GM19238 (cell line): ENCODE data around the gene ZNF827.

Experiments
- DNase-seq: peaks from one replicate; pipeline ENCODE4 v3.0.0; 2011; ENCODE audit warnings: low spot score; ENCODE audit not compliant: insufficient read length

ZNF827 gene

GRCh38 chr4:145887241-145887991 is 51.2 kb downstream of the ZNF827 start:
- DNase-seq, result no peak

- no peak for DNase-seq
Measured at GRCh38 chr4:145886871-145887240, 51.8 kb downstream of the ZNF827 start.

GRCh38 chr4:145885666-145886065 is 53.0 kb downstream of the ZNF827 start:
- no peak for DNase-seq

GRCh38 chr4:145884775-145885174 is 53.8 kb downstream of the ZNF827 start:
- no peak for DNase-seq

GRCh38 chr4:145883101-145883694 is 55.4 kb downstream of the ZNF827 start:
- no peak for DNase-seq

GRCh38 chr4:145882604-145883003 is 56.0 kb downstream of the ZNF827 start:
- no peak for DNase-seq

GRCh38 chr4:145881989-145882388 is 56.6 kb downstream of the ZNF827 start:
- no peak for DNase-seq

GRCh38 chr4:145881576-145881975 is 57.0 kb downstream of the ZNF827 start:
- no peak for DNase-seq

- no peak for DNase-seq
Measured at GRCh38 chr4:145880355-145880960, 58.2 kb downstream of the ZNF827 start.

- no peak for DNase-seq
Measured at GRCh38 chr4:145879598-145879997, 59.0 kb downstream of the ZNF827 start.

- no peak for DNase-seq
Measured at GRCh38 chr4:145878501-145879435, 59.9 kb downstream of the ZNF827 start.

- no peak for DNase-seq
Measured at GRCh38 chr4:145876531-145877180, 62.0 kb downstream of the ZNF827 start.

- DNase-seq, result no peak
Measured at GRCh38 chr4:145873901-145874300, 64.7 kb downstream of the ZNF827 start.

GRCh38 chr4:145871209-145871608 is 67.4 kb downstream of the ZNF827 start:
- DNase-seq, result no peak

- no peak for DNase-seq
Measured at GRCh38 chr4:145870155-145871020, 68.2 kb downstream of the ZNF827 start.

- DNase-seq, result no peak
Measured at GRCh38 chr4:145868637-145869409, 69.8 kb downstream of the ZNF827 start.

- no peak for DNase-seq
Measured at GRCh38 chr4:145867406-145867805, 71.2 kb downstream of the ZNF827 start.

GRCh38 chr4:145866991-145867390 is 71.6 kb downstream of the ZNF827 start:
- DNase-seq, result no peak

- DNase-seq, result no peak
Measured at GRCh38 chr4:145865274-145865941, 73.2 kb downstream of the ZNF827 start.
